Liver (tissue), 3 donors: ENCODE data around the gene NFYB.

Experiments used
- FOXA1 ChIP-seq: IDR thresholded peaks from 2 replicates; pipeline ENCODE4 v1.6.1; 2016; ENCODE audit warnings: antibody characterized with exemption
- GABPA ChIP-seq, 2 donors: IDR thresholded peaks in 1 of 2; conservative IDR thresholded peaks in 1 of 2; 2 replicates each; pipeline ENCODE4 v1.6.1; 2016; ENCODE audit warnings: antibody characterized with exemption in 2 of 2, mild to moderate bottlenecking in 1 of 2, moderate library complexity in 1 of 2
- HNF4A ChIP-seq, 2 donors: conservative IDR thresholded peaks; 2 replicates each; pipeline ENCODE4 v1.6.1; 2016; ENCODE audit warnings: antibody characterized with exemption in 2 of 2, mild to moderate bottlenecking in 2 of 2
- HNF4G ChIP-seq: IDR thresholded peaks from 2 replicates; pipeline ENCODE4 v1.6.1; 2016; ENCODE audit warnings: antibody characterized with exemption
- JUND ChIP-seq, 2 donors: IDR thresholded peaks; 2 replicates each; pipeline ENCODE4 v1.6.1; 2016; ENCODE audit warnings: antibody characterized with exemption in 2 of 2
- RAD21 ChIP-seq, 2 donors: IDR thresholded peaks; 2 replicates each; pipeline ENCODE4 v1.6.1; 2016; ENCODE audit warnings: antibody characterized with exemption in 2 of 2, mild to moderate bottlenecking in 2 of 2
- SP1 ChIP-seq: IDR thresholded peaks from 2 replicates; pipeline ENCODE4 v1.6.1; 2018; ENCODE audit warnings: antibody characterized with exemption, mild to moderate bottlenecking
- TF ChIP-seq, protein P1 (sequence below): IDR thresholded peaks from 2 replicates; pipeline ENCODE4 v1.6.1; 2016; ENCODE audit warnings: antibody characterized with exemption, mild to moderate bottlenecking
- TF ChIP-seq, protein P2 (sequence below): fragments of 150-350 bp; IDR thresholded peaks from 2 replicates; pipeline ENCODE4 v1.5.1; 2017; ENCODE audit warnings: improper control_type of control experiment, low read depth, low read length; ENCODE audit not compliant: missing input control
- TF ChIP-seq, protein P3 (sequence below): IDR thresholded peaks from 2 replicates; pipeline ENCODE4 v1.6.1; 2016; ENCODE audit warnings: antibody characterized with exemption
- TF ChIP-seq, protein P4 (sequence below): IDR thresholded peaks from 2 replicates; pipeline ENCODE4 v1.6.1; 2016; ENCODE audit warnings: antibody characterized with exemption
- donor health status: healthy.
- donor health status: healthy.

DNA sequence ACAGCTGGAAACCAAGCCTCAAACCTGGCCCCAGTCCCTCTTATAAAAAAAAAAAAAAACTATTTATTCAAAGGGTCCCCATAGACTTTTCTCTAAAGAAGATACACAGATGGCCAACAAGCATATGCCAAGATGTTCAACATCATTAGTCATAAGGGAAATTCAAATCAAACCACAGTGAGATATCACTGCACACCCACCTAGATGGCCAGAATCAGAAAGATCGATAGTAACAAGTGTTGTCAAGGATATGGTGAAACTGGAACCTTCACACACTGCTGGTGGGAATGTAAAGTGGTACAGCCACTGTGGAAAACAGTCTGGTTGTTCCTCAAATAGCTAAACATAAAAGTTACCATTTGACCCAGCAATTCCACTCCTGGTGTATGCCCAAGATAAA lies 5.9 kb upstream of the NFYB start:
- TF ChIP-seq, protein P1, sequence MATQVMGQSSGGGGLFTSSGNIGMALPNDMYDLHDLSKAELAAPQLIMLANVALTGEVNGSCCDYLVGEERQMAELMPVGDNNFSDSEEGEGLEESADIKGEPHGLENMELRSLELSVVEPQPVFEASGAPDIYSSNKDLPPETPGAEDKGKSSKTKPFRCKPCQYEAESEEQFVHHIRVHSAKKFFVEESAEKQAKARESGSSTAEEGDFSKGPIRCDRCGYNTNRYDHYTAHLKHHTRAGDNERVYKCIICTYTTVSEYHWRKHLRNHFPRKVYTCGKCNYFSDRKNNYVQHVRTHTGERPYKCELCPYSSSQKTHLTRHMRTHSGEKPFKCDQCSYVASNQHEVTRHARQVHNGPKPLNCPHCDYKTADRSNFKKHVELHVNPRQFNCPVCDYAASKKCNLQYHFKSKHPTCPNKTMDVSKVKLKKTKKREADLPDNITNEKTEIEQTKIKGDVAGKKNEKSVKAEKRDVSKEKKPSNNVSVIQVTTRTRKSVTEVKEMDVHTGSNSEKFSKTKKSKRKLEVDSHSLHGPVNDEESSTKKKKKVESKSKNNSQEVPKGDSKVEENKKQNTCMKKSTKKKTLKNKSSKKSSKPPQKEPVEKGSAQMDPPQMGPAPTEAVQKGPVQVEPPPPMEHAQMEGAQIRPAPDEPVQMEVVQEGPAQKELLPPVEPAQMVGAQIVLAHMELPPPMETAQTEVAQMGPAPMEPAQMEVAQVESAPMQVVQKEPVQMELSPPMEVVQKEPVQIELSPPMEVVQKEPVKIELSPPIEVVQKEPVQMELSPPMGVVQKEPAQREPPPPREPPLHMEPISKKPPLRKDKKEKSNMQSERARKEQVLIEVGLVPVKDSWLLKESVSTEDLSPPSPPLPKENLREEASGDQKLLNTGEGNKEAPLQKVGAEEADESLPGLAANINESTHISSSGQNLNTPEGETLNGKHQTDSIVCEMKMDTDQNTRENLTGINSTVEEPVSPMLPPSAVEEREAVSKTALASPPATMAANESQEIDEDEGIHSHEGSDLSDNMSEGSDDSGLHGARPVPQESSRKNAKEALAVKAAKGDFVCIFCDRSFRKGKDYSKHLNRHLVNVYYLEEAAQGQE: no peak
- TF ChIP-seq, protein P2, sequence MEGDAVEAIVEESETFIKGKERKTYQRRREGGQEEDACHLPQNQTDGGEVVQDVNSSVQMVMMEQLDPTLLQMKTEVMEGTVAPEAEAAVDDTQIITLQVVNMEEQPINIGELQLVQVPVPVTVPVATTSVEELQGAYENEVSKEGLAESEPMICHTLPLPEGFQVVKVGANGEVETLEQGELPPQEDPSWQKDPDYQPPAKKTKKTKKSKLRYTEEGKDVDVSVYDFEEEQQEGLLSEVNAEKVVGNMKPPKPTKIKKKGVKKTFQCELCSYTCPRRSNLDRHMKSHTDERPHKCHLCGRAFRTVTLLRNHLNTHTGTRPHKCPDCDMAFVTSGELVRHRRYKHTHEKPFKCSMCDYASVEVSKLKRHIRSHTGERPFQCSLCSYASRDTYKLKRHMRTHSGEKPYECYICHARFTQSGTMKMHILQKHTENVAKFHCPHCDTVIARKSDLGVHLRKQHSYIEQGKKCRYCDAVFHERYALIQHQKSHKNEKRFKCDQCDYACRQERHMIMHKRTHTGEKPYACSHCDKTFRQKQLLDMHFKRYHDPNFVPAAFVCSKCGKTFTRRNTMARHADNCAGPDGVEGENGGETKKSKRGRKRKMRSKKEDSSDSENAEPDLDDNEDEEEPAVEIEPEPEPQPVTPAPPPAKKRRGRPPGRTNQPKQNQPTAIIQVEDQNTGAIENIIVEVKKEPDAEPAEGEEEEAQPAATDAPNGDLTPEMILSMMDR: no peak
- TF ChIP-seq, protein P3, sequence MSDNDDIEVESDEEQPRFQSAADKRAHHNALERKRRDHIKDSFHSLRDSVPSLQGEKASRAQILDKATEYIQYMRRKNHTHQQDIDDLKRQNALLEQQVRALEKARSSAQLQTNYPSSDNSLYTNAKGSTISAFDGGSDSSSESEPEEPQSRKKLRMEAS: no peak
- TF ChIP-seq JUND (IDR thresholded peaks at IDR 0.05): no peak
- TF ChIP-seq, protein P4, sequence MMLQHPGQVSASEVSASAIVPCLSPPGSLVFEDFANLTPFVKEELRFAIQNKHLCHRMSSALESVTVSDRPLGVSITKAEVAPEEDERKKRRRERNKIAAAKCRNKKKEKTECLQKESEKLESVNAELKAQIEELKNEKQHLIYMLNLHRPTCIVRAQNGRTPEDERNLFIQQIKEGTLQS: no peak
- TF ChIP-seq HNF4A (conservative IDR thresholded peaks at IDR 0.05): no peak
- TF ChIP-seq GABPA (IDR thresholded peaks at IDR 0.05 in 1 of 2, conservative IDR thresholded peaks at IDR 0.05 in 1 of 2): no peak
- TF ChIP-seq SP1: no peak
- TF ChIP-seq RAD21 (IDR thresholded peaks at IDR 0.05): no peak
- no peak for TF ChIP-seq HNF4G
- no peak for TF ChIP-seq FOXA1
